Muscle of leg (tissue), 11 donors: ENCODE measurements around the gene CNTNAP5. TPM values are rescaled to one million over a fixed set of nuclear protein-coding genes. Genes with fewer than 3 reads are reported as not detected.

ENCODE experiments used
- DNase-seq: peaks from one replicate; pipeline ENCODE4 v3.0.0; 2013
- H3K27ac ChIP-seq: one replicate; pipeline ENCODE4 v1.5.1; 2013; ENCODE audit warnings: mild to moderate bottlenecking, low read length, control low read depth
- H3K27me3 ChIP-seq: one replicate; pipeline ENCODE4 v1.6.1; 2013; ENCODE audit warnings: low read length; ENCODE audit not compliant: control insufficient read depth, insufficient read depth
- H3K36me3 ChIP-seq: one replicate; pipeline ENCODE4 v1.6.1; 2013; ENCODE audit warnings: low read length; ENCODE audit not compliant: control insufficient read depth, insufficient read depth
- H3K4me1 ChIP-seq: one replicate; pipeline ENCODE4 v1.6.1; 2013; ENCODE audit warnings: low read length; ENCODE audit not compliant: control insufficient read depth, insufficient read depth
- H3K4me3 ChIP-seq: one replicate; pipeline ENCODE4 v1.5.1; 2013; ENCODE audit warnings: low read length, control low read depth
- H3K9me3 ChIP-seq: replicated peaks from 2 replicates; pipeline ENCODE4 v1.6.1; 2013; ENCODE audit warnings: low read depth, low read length; ENCODE audit not compliant: control insufficient read depth
- WGBS: methylation state at CpG from one replicate; pipeline ENCODE4 v1.1.5; 2013; ENCODE audit warnings: missing lambda C conversion rate; ENCODE audit not compliant: insufficient coverage; 5-methylcytosine and 5-hydroxymethylcytosine counted together
- polyA plus RNA-seq, 8 donors: library from polyadenylated mRNA; unstranded; fragments of 120-200 nt; gene quantifications; one replicate each; pipeline versions ENCODE4 v1.2.1 to v1.2.3, GENCODE V29; 2013; ENCODE audit warnings: inconsistent platforms in 1 of 8, low replicate concordance in 1 of 8; ENCODE audit not compliant: insufficient read length in 8 of 8, insufficient read depth in 1 of 8
- total RNA-seq: library from RNA; stranded (reverse); fragments of 120-200 nt; gene quantifications from one replicate; pipeline ENCODE4 v1.2.4, GENCODE V29; 2013

CNTNAP5 gene
- total and polyA plus RNA-seq, 9 donors: 0.08 to 0.75 (median 0.16) TPM

GRCh38 chr2:124526221-124526620 is 501.1 kb downstream of the CNTNAP5 start:
- H3K9me3 ChIP-seq: no peaks in the 10 kb centered on the region
- no peak overlapping the region for H3K27ac ChIP-seq
- H3K4me3 ChIP-seq: no peak overlapping the region
- no peaks in the 10 kb centered on the region for H3K27me3 ChIP-seq
- peaks cover 6% of the 10 kb centered on the region for H3K4me1 ChIP-seq
- no CpG with 5 or more reads among the region's 4 CpGs for WGBS
- DNase-seq: peak; percentile 79
- no peaks in the 10 kb centered on the region for H3K36me3 ChIP-seq

GRCh38 chr2:124530203-124530602 is 505.1 kb downstream of the CNTNAP5 start:
- Histone ChIP-seq H3K27me3 (no peaks in the 10 kb centered on the region), H3K27ac (no peak overlapping the region), H3K4me3 (no peak overlapping the region), H3K36me3 (no peaks in the 10 kb centered on the region), H3K4me1 (peaks cover 5% of the 10 kb centered on the region), H3K9me3 (no peaks in the 10 kb centered on the region)
- no CpG with 5 or more reads among the region's 4 CpGs for WGBS
- no peak for DNase-seq

- Histone ChIP-seq H3K27me3 (no peaks in the 10 kb centered on the region), H3K4me1 (peaks cover 5% of the 10 kb centered on the region), H3K36me3 (no peaks in the 10 kb centered on the region), H3K4me3 (no peak overlapping the region), H3K27ac (no peak overlapping the region), H3K9me3 (no peaks in the 10 kb centered on the region)
- 52% methylated on average over 2 of the region's 7 CpGs for WGBS
- peak; percentile 43 for DNase-seq
These were observed 508.3 kb downstream of the CNTNAP5 start for GRCh38 chr2:124533226-124533954.

GRCh38 chr2:124534028-124534427 is 508.9 kb downstream of the CNTNAP5 start:
- H3K36me3 ChIP-seq: no peaks in the 10 kb centered on the region

GRCh38 chr2:124535816-124536215 is 510.7 kb downstream of the CNTNAP5 start:
- Histone ChIP-seq H3K36me3 (no peaks in the 10 kb centered on the region), H3K4me3 (no peak overlapping the region), H3K9me3 (no peaks in the 10 kb centered on the region), H3K4me1 (peaks cover 5% of the 10 kb centered on the region), H3K27me3 (no peaks in the 10 kb centered on the region), H3K27ac (no peak overlapping the region)
- no peak for DNase-seq
- no CpG with 5 or more reads among the region's 3 CpGs for WGBS

More at GRCh38 chr2:124534028-124534427, 508.9 kb downstream of the CNTNAP5 start:
- peak; percentile 60 for DNase-seq
- Histone ChIP-seq H3K27me3 (no peaks in the 10 kb centered on the region), H3K27ac (no peak overlapping the region), H3K4me3 (no peak overlapping the region), H3K9me3 (no peaks in the 10 kb centered on the region), H3K4me1 (peaks cover 5% of the 10 kb centered on the region)
- no CpG with 5 or more reads among the region's 2 CpGs for WGBS

GRCh38 chr2:124536591-124536990 is 511.5 kb downstream of the CNTNAP5 start:
- no peaks in the 10 kb centered on the region for H3K27me3 ChIP-seq
- peaks cover 5% of the 10 kb centered on the region for H3K4me1 ChIP-seq
- H3K27ac ChIP-seq: no peak overlapping the region
- WGBS: 54% methylated on average over 2 of the region's 5 CpGs
- H3K36me3 ChIP-seq: no peaks in the 10 kb centered on the region
- no peak overlapping the region for H3K4me3 ChIP-seq
- H3K9me3 ChIP-seq: no peaks in the 10 kb centered on the region
- peak; percentile 16 for DNase-seq

GRCh38 chr2:124538549-124538948 is 513.5 kb downstream of the CNTNAP5 start:
- H3K9me3 ChIP-seq: no peaks in the 10 kb centered on the region
- no peak for DNase-seq
- H3K36me3 ChIP-seq: no peaks in the 10 kb centered on the region
- no peak overlapping the region for H3K4me3 ChIP-seq
- 94% methylated on average over 2 of the region's 2 CpGs for WGBS
- no peak overlapping the region for H3K27ac ChIP-seq
- H3K4me1 ChIP-seq: peaks cover 1% of the 10 kb centered on the region
- H3K27me3 ChIP-seq: no peaks in the 10 kb centered on the region

GRCh38 chr2:124540805-124541204 is 515.7 kb downstream of the CNTNAP5 start:
- Histone ChIP-seq H3K27ac (no peak overlapping the region), H3K36me3 (no peaks in the 10 kb centered on the region), H3K4me3 (no peak overlapping the region), H3K9me3 (no peaks in the 10 kb centered on the region), H3K4me1 (no peaks in the 10 kb centered on the region), H3K27me3 (no peaks in the 10 kb centered on the region)
- whole genome bisulfite sequencing: 100% methylated on average over 1 of the region's 3 CpGs
- no peak for DNase-seq

- WGBS: 49% methylated on average over 3 of the region's 10 CpGs
- Histone ChIP-seq H3K27me3 (no peaks in the 10 kb centered on the region), H3K9me3 (no peaks in the 10 kb centered on the region), H3K4me3 (no peak overlapping the region), H3K4me1 (no peaks in the 10 kb centered on the region), H3K27ac (no peak overlapping the region), H3K36me3 (no peaks in the 10 kb centered on the region)
- DNase-seq: peak; percentile 33
These were observed 518.0 kb downstream of the CNTNAP5 start for GRCh38 chr2:124542932-124543640.

DNA sequence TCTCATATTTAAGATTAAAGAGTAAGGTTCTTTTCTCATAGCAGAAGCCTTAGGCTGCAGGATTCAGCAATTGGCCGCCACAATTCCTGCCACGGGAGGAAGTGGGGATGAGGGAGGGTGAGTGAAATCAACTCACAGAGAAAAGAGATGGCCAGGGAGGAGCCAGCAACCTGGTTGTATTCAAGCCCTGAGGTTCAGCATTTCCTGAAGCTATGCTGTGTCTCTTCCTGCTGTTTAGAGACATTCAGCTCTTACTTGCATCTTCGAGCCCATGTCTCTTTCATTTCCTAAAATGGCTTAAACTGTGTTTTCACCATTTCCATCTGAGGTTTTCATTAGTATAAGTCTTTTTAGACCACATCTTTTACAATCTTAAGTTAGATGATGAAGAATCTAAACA is 522.6 kb downstream of the CNTNAP5 start:
- WGBS: 55% methylated on average over 2 of the region's 3 CpGs
- Histone ChIP-seq H3K4me3 (no peak overlapping the region), H3K9me3 (no peaks in the 10 kb centered on the region), H3K27me3 (no peaks in the 10 kb centered on the region), H3K36me3 (no peaks in the 10 kb centered on the region), H3K4me1 (no peaks in the 10 kb centered on the region), H3K27ac (no peak overlapping the region)
- DNase-seq: no peak
